ENCODE data around the gene POC1A.
"Not testable (repeated sequence)": the region's sequence is repeated elsewhere in the genome, so short reads cannot be mapped to it uniquely, and the experiment has no call there.

The POC1A gene

DNA sequence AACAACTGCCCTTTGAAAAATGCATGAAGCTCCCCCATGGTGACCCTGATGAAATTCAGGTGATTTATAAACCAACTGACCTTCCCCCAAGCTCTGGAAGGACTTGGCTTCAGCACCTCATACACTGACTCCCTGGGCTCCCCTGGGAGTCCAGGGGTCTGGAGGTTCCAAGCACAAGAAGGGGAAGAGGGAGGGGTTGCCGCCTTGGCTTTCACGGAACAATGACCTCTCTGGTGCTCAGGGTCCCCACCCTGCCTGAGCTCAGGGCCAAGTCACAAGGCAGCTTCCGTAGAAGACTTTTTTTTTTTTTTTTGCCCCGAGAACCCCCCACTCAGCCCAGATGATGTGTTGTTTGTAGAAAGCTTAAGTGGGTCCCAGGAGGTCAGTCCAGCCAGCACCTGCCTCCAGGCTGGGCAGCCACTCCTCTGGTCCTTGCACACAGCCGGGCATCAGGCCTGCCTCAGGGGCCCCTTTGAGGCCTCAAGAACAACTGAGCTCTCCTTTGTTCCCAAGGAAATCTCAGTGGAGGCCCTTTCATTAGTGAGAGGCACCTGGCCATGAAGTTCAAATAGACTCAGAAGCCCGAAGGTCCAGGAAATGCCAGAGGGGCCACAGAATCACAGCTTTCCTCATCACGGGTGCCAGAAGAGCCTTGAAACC lies 29.7 kb upstream of the POC1A start:
- no peak for DNase-seq (ENCODE audit: low read depth)

DNA sequence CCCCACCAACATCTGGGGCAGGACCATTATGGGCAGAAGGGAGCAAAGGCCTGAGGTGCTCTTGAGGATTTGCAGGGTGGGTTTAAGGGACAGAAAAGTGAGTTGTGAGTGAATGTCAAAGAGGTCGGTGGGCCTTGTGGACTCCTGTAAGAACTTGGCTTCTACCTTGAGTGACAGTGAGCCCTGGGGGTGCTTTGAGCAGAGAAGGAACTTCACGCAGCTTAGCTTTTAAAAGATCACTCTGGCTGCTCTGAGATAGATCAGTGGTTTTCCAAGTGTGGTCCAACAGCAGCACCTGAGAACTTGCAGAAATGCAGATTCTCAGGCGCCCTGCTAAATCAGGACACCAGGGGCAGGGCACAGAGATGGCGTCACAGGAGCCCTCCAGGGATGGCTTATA lies 28.5 kb upstream of the POC1A start:
- DNase-seq (ENCODE audit: low read depth) = no peak

DNA sequence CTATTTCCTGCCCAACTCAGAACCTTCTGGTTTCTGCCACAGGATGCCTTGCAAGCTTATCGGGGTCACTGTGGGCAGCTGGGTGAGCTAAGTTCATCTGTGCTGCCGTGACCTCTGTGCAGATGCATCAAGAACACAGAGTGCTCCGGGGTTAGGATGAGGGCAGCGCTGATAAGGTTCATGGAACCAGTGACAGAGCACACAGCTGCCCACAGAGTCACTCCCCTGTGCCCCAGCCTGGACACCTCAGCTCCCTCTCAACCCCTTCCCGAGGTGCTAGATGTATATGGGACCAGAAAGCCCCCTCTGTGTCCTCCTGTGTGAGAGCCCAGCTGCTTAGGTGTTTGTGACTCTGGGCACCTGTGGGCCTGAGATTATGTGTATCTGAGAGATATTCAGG lies 28.0 kb upstream of the POC1A start:
- DNase-seq (ENCODE audit: low read depth) = no peak

DNA sequence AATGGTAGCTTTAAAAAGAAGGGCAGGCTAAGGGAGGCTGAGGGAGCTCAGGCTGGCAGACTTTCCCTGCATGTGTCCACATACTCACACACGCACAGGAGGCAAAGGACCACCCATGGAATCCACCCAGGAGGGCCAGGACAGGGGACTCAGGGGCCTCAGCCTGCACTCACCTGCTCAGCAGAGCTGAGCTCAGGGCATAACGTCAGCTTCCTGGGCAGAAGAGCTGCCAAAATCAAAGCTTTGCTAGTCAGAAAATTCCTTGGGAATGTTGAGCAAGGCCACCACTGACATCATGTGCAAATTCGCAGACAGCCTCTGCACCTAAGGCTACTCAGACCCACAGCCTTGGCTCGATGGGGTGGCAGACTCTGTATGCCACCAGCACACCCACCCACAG lies 27.3 kb upstream of the POC1A start:
- no peak for DNase-seq (ENCODE audit: low read depth)

DNA sequence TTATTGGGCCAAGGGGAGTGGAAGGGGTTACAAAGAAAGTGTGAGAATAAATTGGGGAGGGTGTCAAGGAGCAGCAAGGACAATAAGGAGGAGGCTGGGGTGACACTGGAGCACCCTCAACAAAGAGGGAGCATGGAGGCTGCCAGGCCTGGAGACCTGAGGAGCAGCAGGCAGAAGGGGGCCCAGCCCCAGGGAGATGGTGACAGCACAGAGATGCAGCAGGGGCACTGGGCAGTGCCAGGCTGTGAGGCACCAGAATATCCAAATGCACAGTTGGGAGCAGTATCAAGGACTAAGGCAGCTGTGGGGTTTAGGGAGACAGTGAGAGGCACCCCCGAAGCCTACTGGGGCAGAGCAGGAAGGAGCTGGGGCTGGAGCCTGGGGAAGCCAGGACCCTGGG lies 24.3 kb upstream of the POC1A start:
- DNase-seq (ENCODE audit: low read depth) = no peak

DNA sequence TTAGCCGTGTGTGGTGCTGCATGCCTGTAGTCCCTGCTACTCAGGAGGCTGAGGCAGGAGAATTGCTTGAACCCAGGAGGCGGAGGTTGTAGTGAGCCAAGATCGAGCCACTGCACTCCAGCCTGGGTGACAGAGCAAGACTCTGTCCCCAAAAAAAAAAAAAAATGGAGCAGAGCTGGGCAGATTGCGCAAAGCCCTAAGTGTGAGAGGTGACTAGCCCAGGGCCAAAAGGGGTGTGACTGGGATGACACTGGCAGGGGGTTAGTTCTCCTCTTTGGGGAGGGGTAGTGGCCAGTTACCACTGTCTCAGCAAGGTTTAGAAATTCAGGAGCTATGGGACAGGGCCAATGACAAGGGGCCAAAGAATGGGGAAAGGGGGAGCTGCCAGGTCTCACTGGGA lies 23.9 kb upstream of the POC1A start:
- DNase-seq (ENCODE audit: low read depth) = not testable (repeated sequence)

DNA sequence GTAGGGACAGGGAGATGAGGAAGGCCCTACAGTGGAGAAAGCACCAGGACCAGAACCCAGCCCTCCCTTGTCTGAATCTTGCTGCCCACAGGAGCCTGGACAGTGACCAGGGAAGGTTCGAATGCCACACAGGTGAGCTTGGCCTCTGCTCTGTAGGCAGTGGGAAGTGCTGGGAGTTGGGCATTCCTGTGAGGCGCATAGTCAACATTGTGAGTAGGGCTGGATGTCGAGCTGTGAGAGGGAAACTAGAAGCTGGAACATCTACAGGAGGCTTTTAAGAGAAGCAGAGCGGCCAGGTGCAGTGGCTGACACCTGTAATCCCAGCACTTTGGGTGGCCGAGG lies 23.4 kb upstream of the POC1A start:
- DNase-seq (ENCODE audit: low read depth) = no peak

DNA sequence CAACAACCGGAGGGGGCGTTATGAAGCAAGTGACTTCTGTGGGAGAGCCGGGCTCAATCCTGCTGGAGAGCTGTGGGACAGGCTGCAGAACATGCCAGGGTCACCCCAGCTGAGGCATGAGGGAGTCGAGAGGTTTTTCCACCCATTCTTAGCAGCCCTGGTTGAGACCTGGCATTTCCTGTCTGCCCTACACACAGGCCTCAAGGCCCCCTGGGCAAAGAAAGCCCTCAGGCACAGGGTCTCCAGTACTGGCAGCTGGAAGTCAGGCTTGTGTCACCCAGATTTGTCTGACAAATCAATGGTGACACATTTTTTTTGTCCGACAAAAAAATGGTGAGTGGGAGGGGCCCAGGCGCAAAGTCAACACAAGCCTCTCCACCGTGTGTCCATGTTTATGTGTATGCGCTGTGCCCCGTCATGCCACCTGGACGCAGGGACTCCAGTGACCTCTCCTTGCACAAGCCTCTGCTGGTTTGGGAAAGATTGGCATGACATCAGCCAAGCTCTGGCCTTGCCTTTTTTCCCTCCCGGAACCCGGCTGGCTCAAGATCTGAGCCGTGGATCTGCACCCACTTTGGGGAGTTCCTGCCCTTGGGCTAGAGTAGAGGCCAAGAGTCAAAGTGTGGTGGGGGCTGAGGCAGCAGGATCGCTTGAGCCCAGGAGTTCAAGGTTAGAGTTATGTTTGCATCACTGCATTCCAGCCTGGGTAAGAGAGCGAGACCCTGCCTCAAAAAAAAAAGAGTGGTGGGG lies 22.9 kb upstream of the POC1A start:
- DNase-seq (ENCODE audit: low read depth) = no peak

DNA sequence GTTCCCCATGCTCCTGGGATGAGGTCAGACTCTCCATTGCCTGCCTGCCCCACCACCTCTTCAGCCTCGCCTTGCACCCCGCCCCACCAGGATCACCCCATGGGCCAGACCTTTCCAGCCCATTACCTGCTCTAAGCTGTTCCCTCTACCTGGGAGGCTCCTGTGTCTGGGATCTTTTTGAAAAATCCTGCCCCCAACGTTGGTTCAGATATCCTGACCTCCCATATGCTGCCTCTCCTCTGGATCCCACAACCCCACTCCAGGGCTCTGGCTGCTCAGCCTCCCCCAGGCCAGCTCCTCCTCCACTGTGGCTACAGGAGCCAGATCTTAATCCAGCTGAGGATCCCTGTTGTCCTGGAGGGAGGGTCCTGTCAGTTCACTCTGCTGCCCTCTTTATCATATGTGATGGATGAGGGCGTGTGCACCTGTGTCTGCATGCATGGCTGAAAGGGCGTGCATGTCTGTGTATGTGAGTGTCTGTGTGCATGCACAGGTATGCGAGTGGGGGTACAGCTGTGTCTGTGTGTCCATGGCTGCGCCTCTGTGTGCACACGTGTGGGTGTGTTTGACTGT lies 22.0 kb upstream of the POC1A start:
- DNase-seq (ENCODE audit: low read depth) = no peak

DNA sequence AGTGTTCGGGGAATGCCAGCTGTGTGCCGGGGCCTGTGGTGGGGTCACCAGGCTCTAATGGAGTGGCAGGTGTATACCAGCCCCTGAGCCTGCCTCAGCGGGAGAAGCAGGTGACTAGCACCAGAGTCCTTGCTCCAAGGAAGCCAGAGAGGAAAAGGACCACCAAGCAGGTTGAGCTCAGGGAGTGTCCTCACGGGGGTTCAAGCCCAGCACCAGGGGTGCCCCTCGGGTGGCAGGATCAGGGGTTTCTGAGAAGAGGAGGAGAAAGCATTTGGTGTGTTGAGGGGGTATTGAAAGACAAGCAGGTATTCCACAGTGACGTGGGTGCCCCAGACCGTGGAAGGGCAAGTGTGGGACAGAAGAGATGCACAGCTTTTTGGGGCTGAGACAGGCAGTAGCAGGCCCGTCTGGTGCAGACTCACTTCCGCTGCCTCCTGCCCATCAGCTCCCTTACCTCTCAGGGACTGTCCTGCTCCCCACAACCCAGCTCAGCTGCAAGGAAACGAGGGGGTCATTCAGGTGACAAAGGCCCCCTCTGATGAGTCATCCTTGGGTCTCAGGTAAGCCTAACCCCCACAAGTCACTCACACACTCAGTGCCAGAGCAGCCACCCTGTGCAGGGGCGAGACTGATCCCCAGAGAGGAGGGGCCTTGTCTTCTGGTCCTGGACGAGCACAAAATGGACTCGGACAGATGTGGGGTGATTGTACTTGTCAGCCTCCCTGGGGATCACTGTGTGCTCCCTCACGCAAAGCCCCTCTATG lies 21.4 kb upstream of the POC1A start:
- no peak for DNase-seq (ENCODE audit: low read depth)

DNA sequence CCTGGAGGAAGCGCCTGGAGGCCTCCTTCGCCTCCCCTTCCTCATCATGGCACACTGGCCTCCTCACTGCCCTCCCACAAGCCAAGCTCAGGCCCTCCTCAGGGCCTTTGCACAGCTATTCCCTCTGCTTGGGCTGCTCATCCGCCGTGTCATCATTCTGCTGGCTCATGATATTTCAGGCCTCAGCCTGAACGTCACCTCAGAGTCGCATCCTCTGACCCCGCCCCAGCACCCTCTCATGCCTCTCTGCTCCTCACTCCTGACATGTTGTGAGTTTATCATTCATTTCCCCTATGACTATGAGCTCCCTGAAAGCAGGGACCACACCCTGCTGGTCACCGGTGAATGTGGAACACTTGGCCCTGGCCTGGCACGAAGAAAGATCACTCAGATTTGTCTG lies 20.7 kb upstream of the POC1A start:
- DNase-seq (ENCODE audit: low read depth) = no peak

DNA sequence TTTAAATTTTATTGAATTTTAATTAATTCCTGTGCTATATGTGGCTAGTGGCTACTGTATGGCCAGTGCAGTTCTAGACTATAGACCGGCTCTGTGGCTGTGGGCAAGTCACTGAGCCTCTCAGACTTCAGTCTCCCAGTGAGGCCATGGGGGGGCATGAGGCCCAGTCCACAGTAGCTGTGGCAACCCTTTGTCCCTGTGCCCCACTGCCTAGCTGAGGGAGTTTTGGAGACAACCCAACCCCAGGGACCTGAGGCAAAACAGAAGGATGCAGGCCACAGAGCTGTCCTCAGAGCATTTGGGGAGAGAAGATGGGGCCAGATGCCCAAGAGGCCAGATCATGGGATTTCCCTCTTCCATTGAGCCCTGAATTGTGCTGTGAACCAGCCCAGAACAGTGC lies 18.9 kb upstream of the POC1A start:
- no peak for DNase-seq (ENCODE audit: low read depth)

DNA sequence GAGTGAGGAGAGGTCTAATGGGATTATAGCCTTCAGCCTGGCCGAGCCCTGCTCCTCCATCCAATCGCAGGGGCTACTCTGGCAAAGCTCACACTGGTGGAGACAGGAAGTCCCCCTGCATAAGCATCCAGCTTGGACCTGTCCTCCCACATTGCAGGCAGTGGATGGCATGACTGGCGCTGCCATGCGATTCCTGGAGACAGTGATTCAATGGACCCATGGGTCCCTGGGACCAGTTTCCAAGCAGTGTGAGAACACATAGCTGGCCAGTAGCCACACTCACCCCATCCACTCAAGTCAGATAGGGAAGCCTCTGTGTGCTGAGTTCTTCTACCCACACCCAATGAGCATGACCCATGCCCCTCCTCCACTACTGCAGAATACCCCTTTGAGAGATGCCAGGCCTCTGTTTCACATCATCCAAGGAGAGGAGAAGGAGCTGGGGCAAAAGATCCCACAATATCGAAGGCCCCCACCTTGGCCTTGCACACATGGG lies 18.1 kb upstream of the POC1A start:
- no peak for DNase-seq (ENCODE audit: low read depth)

DNA sequence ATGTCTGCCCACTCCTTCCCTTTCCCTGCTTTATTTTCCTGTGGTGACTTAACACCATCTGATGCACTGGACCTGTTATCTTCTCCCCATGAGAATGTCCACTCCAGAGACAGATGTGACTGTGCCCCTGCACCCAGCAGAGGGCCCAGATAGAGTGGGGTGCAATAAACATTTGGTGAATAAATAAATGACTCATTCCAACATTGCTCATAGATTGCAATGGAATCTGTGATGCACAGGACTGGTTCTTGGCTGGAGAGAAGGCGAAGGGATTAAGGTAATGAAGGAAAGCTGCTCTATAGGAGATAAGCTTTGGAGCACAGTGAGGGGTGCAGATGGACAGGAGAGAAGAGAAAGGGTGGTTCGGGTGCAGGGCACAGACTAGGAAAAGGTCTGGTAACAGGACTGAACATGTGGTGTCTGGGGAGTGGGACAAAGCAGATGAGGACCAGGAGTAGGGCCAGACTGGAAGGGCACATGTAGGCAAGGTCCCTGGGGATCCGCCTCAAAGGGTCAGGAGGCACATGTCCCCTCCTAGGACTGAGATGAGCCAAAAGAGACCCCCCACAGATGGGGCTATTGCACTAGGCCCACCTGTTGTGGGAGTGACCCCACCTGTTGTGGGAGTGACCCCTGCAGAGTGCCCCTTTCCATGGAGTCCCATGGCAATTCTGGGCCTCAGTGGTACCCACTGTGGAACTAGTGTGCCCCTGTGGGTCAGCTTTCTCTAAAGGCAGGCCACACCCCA lies 17.5 kb upstream of the POC1A start:
- no peak for DNase-seq (ENCODE audit: low read depth)

DNA sequence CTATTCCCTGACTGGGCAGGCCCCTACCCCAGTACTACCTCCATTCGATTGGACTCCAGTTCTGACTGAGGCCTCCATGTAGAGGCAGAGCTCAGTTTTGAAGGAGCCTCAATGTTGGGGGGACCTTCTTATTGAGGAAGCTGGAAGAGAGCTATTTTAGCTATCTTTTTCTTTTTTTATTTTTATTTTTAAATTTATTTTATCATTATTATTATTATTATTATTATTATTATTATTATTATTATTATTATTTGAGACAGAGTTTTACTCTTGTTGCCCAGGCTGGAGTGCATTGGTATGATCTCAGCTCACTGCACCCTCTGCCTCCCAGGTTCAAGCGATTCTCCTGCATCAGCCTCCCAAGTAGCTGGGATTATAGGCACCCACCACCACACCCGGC lies 16.0 kb upstream of the POC1A start:
- not testable (repeated sequence) for DNase-seq (ENCODE audit: low read depth)

DNA sequence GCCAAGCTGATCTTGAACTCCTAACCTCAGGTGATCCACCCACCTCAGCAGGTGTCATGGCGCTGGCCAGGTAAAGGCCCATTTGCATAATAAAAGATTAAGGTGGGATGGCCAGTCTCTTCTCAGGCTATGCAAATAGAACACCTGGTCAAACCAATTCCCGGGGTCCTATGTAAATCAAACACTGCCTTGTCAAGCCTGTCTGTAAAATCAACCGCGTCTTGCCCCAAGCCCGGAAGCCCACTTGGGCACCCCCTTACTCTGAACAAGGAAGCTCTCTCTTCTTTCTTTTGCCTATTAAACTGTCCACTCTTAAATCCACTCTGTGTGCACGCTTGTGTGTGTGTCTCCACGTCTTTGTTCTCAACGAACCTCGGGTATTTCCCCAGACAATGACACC lies 13.0 kb upstream of the POC1A start:
- DNase-seq (ENCODE audit: low read depth) = no peak

DNA sequence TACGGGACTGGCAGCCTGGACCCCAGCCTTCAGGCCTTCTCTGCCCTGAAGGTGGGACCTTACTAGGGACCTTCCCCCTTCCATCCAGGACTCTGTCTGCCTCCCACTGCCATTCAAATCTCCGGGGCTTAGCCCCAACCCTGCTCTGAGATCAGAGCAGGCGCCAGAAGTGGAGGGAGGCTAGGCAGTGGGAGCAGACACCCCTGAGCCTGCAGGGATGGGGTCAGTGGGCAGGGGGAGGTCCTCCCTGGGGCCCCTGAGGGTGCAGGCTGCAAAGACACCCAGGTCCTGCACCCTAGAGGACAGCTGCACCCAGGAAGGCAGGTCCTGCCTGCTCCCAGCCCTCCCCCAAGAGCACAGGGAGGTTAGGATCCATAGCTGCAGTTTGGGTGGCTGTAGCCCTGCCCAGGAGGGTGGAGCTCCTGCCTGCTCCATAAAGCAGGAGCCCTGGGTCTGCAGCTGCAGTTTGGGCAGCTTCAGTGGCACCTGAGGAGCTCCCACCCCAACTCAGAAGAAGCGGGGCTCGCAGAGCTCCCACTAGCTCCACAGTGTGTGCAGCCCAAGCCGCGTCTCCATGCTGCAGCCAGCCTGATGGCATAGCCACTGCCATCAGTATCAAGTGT lies 8.1 kb upstream of the POC1A start:
- no peak for DNase-seq (ENCODE audit: low read depth)

DNA sequence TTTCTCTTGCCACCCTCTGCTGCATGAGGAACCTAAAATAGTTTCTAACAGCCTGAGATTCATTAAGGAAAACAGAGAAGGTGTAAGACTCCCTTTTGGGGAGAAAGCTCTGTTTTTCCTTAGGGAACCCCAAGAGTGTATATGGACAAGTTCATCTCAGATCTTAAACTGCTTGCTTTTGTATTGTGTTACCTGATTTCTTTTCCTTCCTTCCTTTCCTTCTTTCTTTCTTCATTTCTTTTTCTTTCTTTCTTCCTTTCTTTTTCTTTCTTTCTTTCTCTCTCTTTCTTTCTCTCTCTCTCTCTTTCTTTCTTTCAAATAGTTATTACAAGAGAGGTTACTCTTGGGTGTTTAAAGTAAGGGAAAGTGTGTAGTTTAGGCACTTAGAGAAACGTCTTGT lies 5.3 kb upstream of the POC1A start:
- DNase-seq (ENCODE audit: low read depth) = no peak

DNA sequence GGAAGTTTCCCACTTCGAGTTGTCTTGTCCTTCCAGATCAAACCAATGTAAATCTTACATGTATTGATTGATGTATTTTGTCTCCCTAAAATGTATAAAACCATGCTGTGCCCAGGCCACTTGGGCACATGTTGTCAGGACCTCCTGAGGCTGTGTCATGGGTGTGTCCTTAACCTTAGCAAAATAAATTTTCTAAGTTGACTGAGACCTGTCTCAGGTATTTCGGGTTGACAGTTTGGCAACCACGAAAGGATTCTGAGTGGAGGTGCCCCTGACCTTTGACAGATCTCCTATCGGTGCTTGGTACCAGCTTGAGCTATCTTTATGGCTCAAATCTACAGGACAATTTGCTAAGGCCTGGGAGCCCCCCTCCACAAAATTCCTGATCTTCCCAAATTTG lies 1.7 kb upstream of the POC1A start:
- no peak for DNase-seq (ENCODE audit: low read depth)

DNA sequence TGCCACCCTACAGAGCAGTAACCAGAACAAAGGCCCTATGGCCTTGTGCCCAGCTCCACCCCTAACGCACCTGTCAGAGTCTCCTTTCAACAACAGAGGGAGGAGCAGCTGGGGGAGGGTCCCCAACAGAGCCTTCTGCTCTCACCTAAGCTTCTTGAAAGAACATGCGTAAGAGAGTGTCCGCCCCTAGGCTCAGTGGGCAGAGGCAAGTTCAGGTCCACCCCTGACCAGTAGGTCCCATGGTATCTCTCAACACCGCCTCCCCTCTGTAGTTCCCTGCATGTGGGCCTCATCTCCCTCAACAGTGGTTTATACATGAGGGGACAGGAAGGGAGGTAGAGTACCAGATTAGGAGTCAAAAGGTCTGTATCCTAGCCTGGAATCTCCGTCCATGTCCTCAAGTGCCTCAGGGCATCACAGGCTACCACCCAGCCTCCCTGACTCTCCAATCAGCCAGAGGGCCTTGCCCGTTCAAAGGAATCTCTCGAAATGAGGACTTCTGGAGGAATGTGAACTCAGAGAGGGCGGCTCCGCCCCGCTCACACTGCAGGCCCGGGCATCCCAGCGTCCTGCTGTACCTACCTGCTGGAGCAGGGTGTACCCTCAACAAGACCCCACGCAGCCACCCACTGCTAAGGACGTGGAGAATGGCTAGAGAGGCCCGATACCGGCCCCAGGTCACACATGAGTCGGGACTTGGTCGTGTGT lies 680 bp downstream of the POC1A start:
- DNase-seq (ENCODE audit: low read depth) = no peak

DNA sequence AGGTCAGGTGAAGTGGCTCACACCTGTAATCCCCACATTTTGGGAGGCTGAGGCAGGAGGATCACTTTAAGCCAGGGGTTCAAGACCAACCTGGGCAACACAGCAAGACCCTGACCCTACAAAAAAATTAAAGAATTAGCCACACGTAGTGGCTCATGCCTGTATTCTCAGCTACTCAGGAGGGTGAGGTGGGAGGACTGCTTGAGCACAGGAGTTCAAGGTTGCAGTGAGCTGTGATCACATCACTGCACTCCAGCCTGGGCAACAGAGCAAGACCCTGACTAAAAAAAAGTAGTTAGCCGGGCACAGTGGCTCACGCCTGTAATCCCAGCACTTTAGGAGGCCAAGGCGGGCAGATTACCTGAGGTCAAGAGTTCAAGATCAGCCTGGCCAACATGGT lies 2.2 kb downstream of the POC1A start:
- DNase-seq (ENCODE audit: low read depth) = not testable (repeated sequence)

All from activated T-cell treated with anti-CD3 and anti-CD28 coated beads for 1 hour (primary cell).